ENCODE results near the gene ASB10. TPM values are rescaled to one million over a fixed set of nuclear protein-coding genes. Genes with fewer than 3 reads are reported as not detected.

Gene ASB10
- total RNA-seq, 1 donor from 2014 or later = not detected

DNA sequence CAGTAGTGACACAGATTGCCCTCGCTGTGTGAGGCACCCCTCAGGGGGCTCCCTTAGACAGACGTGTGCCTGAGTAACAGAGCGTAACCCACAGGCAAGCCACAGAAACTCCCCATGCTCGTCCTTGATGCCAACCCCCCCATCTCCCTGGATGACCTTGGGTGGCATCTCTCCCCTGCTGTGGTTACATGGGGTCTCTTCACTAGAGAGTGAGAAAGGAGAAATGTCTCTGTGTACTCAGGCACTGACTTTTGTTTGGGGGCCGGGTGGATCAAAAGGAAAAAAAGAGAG lies 1.1 kb upstream of the ASB10 start:
- no peaks in the 10 kb centered on the region for H3K36me3 Mint-ChIP-seq (ENCODE audit: low read depth)

DNA sequence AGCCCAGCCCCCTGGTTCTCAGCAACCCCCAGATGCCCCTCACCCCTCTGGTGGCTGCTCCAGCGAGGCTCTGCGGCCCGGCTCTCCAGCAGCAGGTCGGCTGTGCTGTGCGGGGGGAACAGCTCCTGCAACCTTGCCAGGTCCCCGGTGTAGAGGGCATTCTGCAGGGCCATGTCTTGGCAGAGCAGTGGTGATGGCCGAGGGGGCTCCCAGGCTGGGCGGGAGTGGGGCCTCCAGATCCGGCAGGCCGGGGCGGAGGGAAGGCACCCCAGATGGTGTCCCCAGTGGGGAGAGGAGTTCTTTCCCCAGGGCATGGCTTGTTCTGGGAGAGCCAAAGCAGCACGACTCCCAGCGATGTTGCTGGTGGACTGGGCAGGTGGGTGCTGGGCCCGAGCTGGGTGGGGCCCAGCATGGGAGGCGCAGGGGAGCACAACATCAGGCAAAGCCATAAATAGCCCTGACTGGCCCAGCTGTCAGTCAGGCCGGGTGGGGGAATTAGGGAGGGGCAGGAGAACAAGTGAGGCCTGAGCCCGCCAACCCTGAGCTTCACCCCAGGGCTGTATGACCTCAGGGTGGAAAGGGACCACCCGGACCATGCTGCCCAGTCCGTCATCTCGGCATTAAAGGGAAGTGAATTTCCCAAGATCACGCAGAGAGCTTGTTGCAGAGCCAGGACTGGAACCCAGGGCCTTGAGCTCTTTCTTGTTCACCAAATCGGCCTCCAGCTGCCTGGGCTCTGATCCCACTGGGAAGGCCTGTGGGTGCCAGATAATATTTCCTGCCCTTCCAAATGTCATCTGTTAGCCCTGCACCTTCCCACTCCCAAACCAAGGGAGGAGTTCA lies 580 bp upstream of the ASB10 start:
- TF ChIP-seq, protein P1, sequence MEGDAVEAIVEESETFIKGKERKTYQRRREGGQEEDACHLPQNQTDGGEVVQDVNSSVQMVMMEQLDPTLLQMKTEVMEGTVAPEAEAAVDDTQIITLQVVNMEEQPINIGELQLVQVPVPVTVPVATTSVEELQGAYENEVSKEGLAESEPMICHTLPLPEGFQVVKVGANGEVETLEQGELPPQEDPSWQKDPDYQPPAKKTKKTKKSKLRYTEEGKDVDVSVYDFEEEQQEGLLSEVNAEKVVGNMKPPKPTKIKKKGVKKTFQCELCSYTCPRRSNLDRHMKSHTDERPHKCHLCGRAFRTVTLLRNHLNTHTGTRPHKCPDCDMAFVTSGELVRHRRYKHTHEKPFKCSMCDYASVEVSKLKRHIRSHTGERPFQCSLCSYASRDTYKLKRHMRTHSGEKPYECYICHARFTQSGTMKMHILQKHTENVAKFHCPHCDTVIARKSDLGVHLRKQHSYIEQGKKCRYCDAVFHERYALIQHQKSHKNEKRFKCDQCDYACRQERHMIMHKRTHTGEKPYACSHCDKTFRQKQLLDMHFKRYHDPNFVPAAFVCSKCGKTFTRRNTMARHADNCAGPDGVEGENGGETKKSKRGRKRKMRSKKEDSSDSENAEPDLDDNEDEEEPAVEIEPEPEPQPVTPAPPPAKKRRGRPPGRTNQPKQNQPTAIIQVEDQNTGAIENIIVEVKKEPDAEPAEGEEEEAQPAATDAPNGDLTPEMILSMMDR (IDR thresholded peaks at IDR 0.05) = no peak
- no peaks in the 10 kb centered on the region for H3K4me1 Mint-ChIP-seq (ENCODE audit: low read depth)

More for the DNA sequence above, 1.1 kb upstream of the ASB10 start:
- DNase-seq (ENCODE audit: low spot score) = peak; percentile 48
- peaks cover 27% of the 10 kb centered on the region for H3K27me3 Mint-ChIP-seq (ENCODE audit: low read depth)
- TF ChIP-seq, protein P1 (IDR thresholded peaks at IDR 0.05) = no peak
- H3K27ac Mint-ChIP-seq (ENCODE audit: unreplicated experiment) = no peak overlapping the region
- H3K4me1 Mint-ChIP-seq (ENCODE audit: low read depth) = no peaks in the 10 kb centered on the region
- H3K4me3 Mint-ChIP-seq (ENCODE audit: unreplicated experiment) = no peak overlapping the region
- no peaks in the 10 kb centered on the region for H3K9me3 Mint-ChIP-seq (ENCODE audit: low read depth)

DNA sequence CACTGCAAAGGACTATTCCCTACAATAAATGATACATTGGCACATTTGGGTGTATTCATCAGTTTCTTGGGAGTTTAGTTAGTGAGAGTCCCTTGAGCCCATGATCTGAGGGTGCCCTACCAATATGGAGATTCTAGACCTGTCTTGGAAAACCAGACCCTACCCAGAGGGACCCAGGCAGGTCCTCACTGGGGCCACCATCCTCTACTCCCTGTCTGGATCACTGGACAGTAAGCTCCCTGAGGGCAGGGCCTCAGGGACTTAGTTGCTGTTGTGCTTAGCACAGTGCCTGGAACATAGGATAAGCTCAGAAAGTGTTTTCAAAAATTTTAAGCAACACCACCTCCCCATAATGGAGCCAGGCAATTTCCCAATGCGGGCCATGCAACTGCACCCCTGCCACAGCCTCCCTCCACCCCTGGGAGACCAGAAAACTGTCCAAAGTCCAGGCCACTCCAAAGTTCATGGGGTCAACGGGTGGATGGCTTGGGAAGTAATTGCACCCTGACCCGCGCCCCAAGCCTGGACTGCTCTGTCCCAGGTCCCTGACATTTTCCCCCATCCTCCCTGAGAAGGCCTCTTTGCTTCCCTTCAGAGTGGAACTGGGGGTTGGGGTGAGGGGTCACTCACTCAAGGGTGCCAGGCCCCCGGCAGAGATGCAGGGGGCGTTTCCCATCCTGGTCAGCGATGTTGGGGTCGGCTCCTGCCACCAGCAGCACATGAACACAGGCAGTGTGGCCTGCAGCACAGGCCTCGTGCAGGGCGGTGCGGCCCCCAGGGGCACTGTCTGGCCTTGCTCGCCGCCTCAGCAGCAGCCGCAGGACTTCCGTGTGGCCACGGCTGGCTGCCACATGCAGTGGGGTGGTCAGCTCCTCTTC lies 1.0 kb downstream of the ASB10 start:
- no peak overlapping the region for H3K27ac Mint-ChIP-seq (ENCODE audit: unreplicated experiment)
- H3K4me3 Mint-ChIP-seq (ENCODE audit: unreplicated experiment) = no peak overlapping the region
- H3K9me3 Mint-ChIP-seq (ENCODE audit: low read depth) = no peaks in the 10 kb centered on the region
- peaks cover 35% of the 10 kb centered on the region for H3K27me3 Mint-ChIP-seq (ENCODE audit: low read depth)
- no peak for DNase-seq (ENCODE audit: low spot score)
- TF ChIP-seq, protein P1 (IDR thresholded peaks at IDR 0.05) = no peak
- H3K36me3 Mint-ChIP-seq (ENCODE audit: low read depth) = no peaks in the 10 kb centered on the region
- no peaks in the 10 kb centered on the region for H3K4me1 Mint-ChIP-seq (ENCODE audit: low read depth)

More for the DNA sequence above, 580 bp upstream of the ASB10 start:
- DNase-seq (ENCODE audit: low spot score) = peak; percentile 89
- Mint-ChIP-seq H3K4me3 (ENCODE audit: unreplicated experiment) (no peak overlapping the region), H3K27me3 (ENCODE audit: low read depth) (peaks cover 30% of the 10 kb centered on the region), H3K36me3 (ENCODE audit: low read depth) (no peaks in the 10 kb centered on the region), H3K27ac (ENCODE audit: unreplicated experiment) (no peak overlapping the region), H3K9me3 (ENCODE audit: low read depth) (no peaks in the 10 kb centered on the region)

DNA sequence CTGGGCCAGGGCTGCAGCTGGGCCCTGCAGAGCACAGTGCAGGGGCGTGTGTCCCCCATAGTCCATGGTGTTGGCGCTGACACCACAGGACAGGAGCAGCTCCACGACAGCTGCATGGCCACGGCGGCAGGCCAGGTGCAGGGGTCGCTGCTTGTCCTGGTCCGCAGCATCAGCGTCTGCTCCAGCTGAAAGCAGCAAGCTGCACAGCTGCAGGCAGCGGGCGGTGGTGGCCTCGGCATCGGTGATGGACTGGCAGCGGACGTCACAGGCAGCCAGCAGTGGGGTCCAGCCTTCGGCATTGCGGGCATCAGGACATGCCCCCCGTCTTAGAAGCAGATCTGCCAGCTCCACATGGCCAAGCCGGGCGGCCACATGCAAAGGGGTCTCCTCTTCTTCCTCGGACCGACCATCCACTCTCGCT lies 6.0 kb downstream of the ASB10 start:
- H3K27ac Mint-ChIP-seq (ENCODE audit: unreplicated experiment) = no peak overlapping the region
- no peaks in the 10 kb centered on the region for H3K4me1 Mint-ChIP-seq (ENCODE audit: low read depth)
- DNase-seq (ENCODE audit: low spot score) = peak; percentile 92
- H3K27me3 Mint-ChIP-seq (ENCODE audit: low read depth) = peaks cover 37% of the 10 kb centered on the region
- H3K4me3 Mint-ChIP-seq (ENCODE audit: unreplicated experiment) = no peak overlapping the region
- TF ChIP-seq, protein P1 (IDR thresholded peaks at IDR 0.05) = no peak
- H3K9me3 Mint-ChIP-seq (ENCODE audit: low read depth) = no peaks in the 10 kb centered on the region
- no peaks in the 10 kb centered on the region for H3K36me3 Mint-ChIP-seq (ENCODE audit: low read depth)

DNA sequence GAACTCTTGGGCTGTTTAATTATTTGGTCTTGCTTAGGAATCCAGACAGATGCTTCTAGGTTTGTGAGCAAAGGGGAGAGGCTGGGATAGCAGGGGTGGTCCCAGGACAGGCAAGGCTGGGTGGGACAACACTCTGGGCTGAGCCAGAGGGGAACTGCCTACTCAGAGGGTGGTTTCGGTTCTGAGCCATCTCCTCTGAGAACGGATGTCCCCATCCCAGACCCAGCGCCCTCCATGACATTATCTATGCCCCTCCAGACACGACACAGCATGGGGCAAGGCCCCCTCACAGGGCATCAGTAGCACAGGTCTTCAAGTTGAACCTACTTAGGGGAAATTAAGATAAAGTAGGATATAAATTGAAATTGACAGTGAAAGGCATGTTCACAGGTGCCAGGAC lies 7.1 kb downstream of the ASB10 start:
- Mint-ChIP-seq H3K9me3 (ENCODE audit: low read depth) (no peaks in the 10 kb centered on the region), H3K4me1 (ENCODE audit: low read depth) (no peaks in the 10 kb centered on the region), H3K27ac (ENCODE audit: unreplicated experiment) (no peak overlapping the region), H3K27me3 (ENCODE audit: low read depth) (peaks cover 42% of the 10 kb centered on the region), H3K4me3 (ENCODE audit: unreplicated experiment) (no peak overlapping the region), H3K36me3 (ENCODE audit: low read depth) (no peaks in the 10 kb centered on the region)
- TF ChIP-seq, protein P1 (IDR thresholded peaks at IDR 0.05) = no peak
- no peak for DNase-seq (ENCODE audit: low spot score)

All from chondrocyte (in vitro differentiated cells).